Measurements from ENCODE around the gene DPP6.

GRCh38 chr7:154795437-154795836, 743.2 kb downstream of the DPP6 start:
- TF ChIP-seq RAD21 (IDR thresholded peaks at IDR 0.05; ENCODE audit: low read depth) (no peak), MAX (IDR thresholded peaks at IDR 0.05) (no peak), EP300 (IDR thresholded peaks at IDR 0.05; ENCODE audit: borderline replicate concordance) (no peak), TCF12 (IDR thresholded peaks at IDR 0.05; ENCODE audit: low read depth) (no peak), FOXM1 (IDR thresholded peaks at IDR 0.05; ENCODE audit: borderline replicate concordance, low read depth) (no peak), NFIC (IDR thresholded peaks at IDR 0.05) (no peak), CREB1 (IDR thresholded peaks at IDR 0.05; ENCODE audit: low read depth) (no peak), TAF1 (IDR thresholded peaks at IDR 0.05; ENCODE audit: low read depth) (no peak), YY1 (IDR thresholded peaks at IDR 0.05; ENCODE audit: low read depth) (no peak), ZBTB7A (IDR thresholded peaks at IDR 0.05; ENCODE audit: low read depth) (no peak), CEBPB (IDR thresholded peaks at IDR 0.05) (no peak), USF1 (IDR thresholded peaks at IDR 0.05) (no peak), REST (IDR thresholded peaks at IDR 0.05; ENCODE audit: low read depth) (no peak)

All from Ishikawa (cell line).